ENCODE data around the gene IRGQ. TPM values are rescaled to one million over a fixed set of nuclear protein-coding genes. Genes with fewer than 3 reads are reported as not detected.

The IRGQ gene
- total and polyA plus RNA-seq, 11 donors: 7.4 to 36.1 (median 24.2) TPM

DNA sequence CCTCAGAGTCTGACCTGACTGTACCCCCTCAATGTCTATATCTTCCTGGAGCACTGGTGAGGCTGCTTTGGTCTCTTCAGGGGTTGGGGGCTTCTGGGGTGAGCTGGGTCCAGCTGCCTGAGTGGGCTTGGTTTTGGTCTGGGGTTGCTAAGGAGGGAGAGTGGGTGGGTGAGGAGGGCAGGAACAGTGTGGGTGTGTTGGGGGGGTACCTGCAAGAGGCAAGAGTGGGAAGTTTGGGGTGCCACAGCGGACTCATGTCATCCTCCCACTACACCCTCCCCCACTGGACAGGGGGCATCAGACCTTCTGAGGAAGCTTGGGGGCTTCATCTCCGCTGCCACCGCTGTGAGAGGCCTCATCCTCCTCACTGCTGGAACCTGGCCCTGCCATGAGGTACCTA lies 49.4 kb downstream of the IRGQ start:
- Histone ChIP-seq H3K4me3 (no peak overlapping the region), H3K9me3 (no peaks in the 10 kb centered on the region), H3K36me3 (peaks cover 0 to 73% (median 69%) of the 10 kb centered on the region in 9 donors), H3K27ac (no peak overlapping the region), H3K27me3 (no peaks in the 10 kb centered on the region), H3K4me1 (no peaks in the 10 kb centered on the region)
- peak in 1 of 5 donors; percentile 1 for DNase-seq
- 93 to 100% (median 98%) methylated on average over 2 to 3 of the region's 3 CpGs for WGBS, 4 donors
- TF ChIP-seq, protein P1, sequence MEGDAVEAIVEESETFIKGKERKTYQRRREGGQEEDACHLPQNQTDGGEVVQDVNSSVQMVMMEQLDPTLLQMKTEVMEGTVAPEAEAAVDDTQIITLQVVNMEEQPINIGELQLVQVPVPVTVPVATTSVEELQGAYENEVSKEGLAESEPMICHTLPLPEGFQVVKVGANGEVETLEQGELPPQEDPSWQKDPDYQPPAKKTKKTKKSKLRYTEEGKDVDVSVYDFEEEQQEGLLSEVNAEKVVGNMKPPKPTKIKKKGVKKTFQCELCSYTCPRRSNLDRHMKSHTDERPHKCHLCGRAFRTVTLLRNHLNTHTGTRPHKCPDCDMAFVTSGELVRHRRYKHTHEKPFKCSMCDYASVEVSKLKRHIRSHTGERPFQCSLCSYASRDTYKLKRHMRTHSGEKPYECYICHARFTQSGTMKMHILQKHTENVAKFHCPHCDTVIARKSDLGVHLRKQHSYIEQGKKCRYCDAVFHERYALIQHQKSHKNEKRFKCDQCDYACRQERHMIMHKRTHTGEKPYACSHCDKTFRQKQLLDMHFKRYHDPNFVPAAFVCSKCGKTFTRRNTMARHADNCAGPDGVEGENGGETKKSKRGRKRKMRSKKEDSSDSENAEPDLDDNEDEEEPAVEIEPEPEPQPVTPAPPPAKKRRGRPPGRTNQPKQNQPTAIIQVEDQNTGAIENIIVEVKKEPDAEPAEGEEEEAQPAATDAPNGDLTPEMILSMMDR (IDR thresholded peaks at IDR 0.05): no peak
- no peak for TF ChIP-seq POLR2A (IDR thresholded peaks at IDR 0.05)
- ATAC-seq: no peak
- intact Hi-C loops (cut with DNase I): no loop called here

DNA sequence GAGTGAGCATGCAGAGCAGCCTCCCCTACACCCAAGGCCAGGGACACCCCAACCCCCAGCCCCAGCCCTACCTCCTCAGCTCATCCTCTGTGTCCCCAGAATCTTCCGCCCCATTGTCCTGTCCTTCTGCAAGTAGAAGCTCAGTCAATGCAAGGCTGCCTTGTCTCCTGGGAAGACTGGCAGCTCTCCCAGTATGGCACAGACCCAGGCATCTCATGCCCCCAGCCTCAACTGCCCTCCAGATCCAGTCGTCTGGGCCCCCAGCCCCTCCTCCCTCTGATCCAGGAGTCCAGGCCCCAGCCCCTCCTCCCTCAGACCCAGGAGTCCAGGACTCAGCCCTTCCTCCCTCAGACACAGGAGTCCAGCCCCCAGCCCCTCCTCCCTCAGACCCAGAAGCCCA lies 50.0 kb downstream of the IRGQ start:
- H3K4me3 ChIP-seq: no peak overlapping the region
- no peak overlapping the region for H3K27ac ChIP-seq
- H3K27me3 ChIP-seq: no peaks in the 10 kb centered on the region
- 63 to 80% (median 71%) methylated on average over 2 of the region's 2 CpGs for WGBS, 4 donors
- no peaks in the 10 kb centered on the region for H3K9me3 ChIP-seq
- H3K4me1 ChIP-seq: no peaks in the 10 kb centered on the region
- intact Hi-C loops (cut with DNase I): no loop called here
- DNase-seq: peak in 1 of 5 donors; percentile 6
- peaks cover 0 to 73% (median 66%) of the 10 kb centered on the region in 9 donors for H3K36me3 ChIP-seq
- ATAC-seq: peak in 1 of 4 donors; percentile 30
- TF ChIP-seq, protein P1 (IDR thresholded peaks at IDR 0.05): no peak
- TF ChIP-seq POLR2A (IDR thresholded peaks at IDR 0.05): no peak

DNA sequence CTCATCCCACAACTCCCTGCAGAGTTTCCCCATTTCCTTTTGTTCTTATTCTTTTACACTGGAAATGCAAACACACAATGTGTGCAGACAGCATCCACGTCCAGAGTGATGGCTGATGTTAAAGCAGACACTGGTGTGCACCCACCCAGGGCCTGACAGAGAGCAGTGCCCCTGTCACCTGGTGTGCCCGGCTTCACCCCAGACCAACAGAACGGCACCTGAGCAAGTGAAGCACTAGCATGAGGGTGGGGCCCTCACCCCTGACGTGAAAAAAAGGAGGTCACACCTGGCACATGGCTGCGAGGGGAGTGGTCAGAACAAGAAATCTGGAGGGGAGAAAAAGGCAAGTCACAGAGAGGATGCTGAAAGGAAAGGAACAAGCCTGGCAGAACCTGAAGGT lies 50.7 kb downstream of the IRGQ start:
- intact Hi-C loops (cut with DNase I): no loop called here
- H3K4me3 ChIP-seq: no peak overlapping the region
- no peak for TF ChIP-seq POLR2A (IDR thresholded peaks at IDR 0.05)
- TF ChIP-seq, protein P1 (IDR thresholded peaks at IDR 0.05): no peak

DNA sequence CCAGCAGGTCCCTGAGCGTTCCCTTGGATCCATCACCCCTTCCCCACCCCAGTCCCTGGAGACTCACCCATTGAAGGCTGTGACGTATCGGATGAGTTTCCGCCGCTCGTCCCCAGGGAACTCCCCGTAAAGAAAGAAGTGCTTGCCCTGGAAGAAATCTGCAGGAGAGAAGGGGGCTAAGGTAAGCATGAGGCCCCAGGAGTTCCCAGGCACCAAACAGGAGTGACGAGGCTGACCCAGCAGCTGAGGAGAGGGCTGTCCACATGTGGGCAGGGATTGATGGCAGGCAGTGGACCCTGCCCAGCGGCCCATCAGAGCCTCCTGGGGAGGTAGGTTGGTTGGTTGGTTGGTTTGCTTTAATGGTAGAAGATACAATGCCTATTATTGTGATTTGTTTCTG lies 51.9 kb downstream of the IRGQ start:
- H3K4me1 ChIP-seq: no peaks in the 10 kb centered on the region
- H3K27me3 ChIP-seq: no peaks in the 10 kb centered on the region
- TF ChIP-seq, protein P1 (IDR thresholded peaks at IDR 0.05): no peak
- TF ChIP-seq POLR2A (IDR thresholded peaks at IDR 0.05): no peak
- H3K9me3 ChIP-seq: peaks cover 0 to 6% (median 3%) of the 10 kb centered on the region in 12 donors
- peaks cover 0 to 71% (median 62%) of the 10 kb centered on the region in 9 donors for H3K36me3 ChIP-seq
- no peak for ATAC-seq
- intact Hi-C loops (cut with DNase I): no loop called here
- DNase-seq: no peak
- 92 to 95% (median 95%) methylated on average over 9 of the region's 9 CpGs for WGBS, 4 donors
- no peak overlapping the region for H3K4me3 ChIP-seq
- no peak overlapping the region for H3K27ac ChIP-seq

More for the DNA sequence above, 50.7 kb downstream of the IRGQ start:
- Histone ChIP-seq H3K36me3 (peaks cover 0 to 73% (median 65%) of the 10 kb centered on the region in 9 donors), H3K27me3 (no peaks in the 10 kb centered on the region), H3K27ac (no peak overlapping the region), H3K9me3 (no peaks in the 10 kb centered on the region), H3K4me1 (no peaks in the 10 kb centered on the region)
- 89 to 92% (median 90%) methylated on average over 5 of the region's 5 CpGs for WGBS, 4 donors
- ATAC-seq (no peak), DNase-seq (peak in 1 of 5 donors; percentile 14)
